ENCODE measurements around the gene ERC2.

Gene ERC2

GRCh38 chr3:55480911-55481743 lies 987.1 kb downstream of the ERC2 start:
- no peak for DNase-seq

DNA sequence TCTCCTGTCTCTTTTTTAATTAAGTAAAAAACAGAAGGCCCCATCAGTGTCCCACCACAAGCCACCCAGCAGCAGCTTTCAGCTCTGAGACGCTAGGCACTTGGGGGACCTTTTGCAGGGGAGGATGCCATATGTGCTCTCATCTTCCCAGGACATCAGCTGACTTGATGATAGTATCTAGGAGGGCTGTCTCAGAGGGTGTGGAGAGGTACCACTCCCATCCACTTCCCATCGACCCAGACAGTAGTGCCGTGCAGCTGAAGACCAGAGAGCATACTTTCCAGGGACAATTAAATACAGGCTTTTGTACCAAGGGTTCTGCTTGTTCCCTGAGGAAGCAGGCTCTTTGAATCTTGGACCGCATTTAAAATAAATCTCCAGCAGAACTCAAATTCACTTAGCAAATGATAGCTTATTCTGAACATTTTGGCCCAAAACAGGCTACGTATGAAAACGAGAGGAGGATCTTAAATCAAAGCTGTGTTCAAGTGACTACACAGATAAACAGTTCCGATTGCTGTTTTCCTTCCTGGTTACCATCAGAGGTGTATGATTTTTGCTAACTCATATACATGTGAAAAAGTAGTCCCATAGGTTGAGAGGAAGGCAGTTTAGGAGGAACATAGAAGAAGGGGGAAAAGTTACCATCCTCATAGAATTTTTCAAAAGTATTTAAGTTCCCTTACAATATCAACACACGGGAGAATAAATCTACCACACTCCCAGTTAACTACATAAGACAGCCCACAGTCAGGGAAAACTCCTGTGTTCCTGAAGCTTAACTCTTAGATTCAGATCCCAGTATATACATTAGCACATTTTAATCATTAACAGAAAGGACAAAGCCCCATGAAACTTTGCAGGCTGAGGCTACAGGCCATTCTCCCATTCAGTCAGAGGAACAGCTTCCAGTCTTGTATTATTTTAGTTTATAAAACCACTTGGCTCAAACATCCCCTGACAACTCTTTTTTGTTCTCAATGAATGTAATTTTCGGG lies 990.7 kb downstream of the ERC2 start:
- no peak for DNase-seq

DNA sequence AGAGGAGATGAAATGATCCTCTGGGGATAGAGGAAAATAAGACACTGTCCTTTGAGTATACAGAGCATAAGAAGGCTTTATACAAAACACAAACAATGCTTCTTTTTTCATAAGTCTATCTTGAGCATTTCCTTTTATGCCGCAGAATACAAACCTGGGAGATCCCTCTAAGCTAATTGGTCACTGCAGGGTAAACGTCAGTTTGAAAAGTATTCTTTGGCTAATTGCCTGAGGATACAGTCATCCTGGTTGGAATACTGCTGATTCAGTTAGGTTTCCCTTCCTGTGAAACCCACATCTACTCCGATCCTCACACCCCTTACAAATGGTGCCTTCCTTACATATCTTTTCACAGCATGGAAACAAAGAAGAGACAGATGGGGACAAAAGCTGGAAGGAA lies 991.8 kb downstream of the ERC2 start:
- no peak for DNase-seq

DNA sequence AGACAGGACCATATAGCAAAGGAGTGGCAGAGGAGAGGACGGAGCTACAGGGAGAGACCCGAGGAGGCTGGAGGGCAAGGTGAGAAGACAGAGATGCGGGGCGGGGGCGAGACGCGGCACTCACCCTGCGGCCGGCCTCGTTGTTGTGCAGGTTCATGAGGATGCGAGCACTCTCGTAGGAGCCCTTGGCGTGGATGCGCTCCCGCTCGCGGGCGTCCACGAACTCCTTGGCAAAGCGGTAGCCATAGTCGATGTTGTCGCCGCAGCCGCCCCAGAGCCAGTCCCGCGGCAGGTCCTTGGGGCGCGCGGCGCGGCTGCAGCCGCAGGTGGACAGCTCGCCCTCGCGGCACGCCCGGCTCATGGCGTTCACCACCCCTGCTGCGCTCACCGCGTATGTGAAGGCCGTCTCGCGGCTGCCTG lies 994.0 kb downstream of the ERC2 start:
- no peak for DNase-seq

DNA sequence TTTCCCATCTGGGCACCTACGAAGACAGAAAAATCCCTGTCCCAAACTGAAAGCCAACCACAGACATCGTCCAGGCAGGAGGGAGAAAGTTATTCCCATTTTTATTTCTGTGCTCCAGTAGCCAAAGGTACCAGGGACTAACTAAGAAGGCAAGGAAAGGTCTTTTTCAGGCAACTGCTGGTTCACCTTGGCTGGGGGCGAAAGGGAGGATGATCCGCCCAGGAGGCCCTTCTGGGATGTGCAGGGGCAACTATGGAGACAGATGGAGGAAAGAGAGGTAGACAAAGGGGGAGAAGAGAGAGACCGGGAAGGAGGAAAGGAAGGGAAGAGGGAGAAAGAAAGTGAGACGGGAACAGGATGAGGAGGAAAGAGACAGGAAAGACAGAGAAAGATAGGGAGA lies 994.5 kb downstream of the ERC2 start:
- no peak for DNase-seq

DNA sequence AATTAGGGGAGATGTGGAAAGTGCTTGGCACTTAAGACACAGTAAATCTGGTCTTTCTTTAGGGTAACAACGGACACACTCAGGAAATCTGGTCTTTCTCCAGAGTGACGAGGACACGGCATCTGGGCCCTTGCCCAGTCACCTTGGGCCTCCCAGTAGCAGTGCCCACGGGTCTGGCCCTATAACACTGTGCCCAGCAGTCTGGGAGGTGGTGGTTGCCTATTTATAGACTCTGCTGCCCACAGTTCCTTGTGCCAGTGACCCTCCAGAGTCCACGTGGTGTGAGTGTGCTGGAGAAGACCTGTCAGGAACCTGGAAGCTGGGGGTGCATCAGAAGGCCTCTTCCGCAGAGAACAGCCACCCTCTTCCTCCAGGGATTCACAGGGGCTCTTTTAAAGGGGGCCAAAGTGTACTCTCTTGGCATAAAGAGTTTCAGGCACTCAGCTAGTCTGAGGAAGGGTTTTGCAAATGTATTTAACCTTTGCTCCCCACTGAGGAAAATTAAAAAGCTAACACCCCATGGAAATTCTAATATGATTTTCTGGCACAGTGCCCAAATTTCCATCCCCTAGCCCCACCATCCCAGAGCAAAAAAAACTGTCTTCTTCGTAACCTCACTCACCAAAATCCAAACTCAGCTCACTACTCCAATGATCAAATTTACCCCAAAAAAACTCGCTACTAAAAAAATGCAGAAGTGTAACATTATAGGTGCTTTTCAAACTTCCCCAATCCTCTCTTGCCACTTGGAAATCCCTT lies 996.6 kb downstream of the ERC2 start:
- DNase-seq, result no peak

DNA sequence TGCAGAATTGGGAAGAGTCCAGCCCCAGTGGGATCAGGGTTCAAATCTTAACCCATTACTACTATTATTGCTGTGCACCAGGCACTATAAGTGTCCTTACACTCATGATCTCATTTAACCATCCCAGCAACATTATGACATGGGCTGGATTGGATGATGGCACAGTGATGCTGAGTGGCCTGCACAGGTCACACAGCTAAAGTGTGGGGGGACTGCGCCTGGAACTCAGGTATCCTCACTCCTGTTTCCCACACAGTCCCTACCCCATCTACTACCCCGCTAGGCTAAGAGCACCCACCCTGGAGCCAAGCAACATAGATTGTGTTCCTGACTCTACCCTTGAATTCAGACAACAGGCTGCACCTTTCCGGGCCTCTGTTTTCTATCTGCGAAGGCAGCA lies 997.2 kb downstream of the ERC2 start:
- DNase-seq, result no peak

- no peak for DNase-seq
Measured at GRCh38 chr3:55469957-55470526, 998.2 kb downstream of the ERC2 start.

GRCh38 chr3:55468251-55468650 lies 1000.0 kb downstream of the ERC2 start:
- DNase-seq, result no peak

GRCh38 chr3:55467099-55467498 lies 1001.2 kb downstream of the ERC2 start:
- no peak for DNase-seq

GRCh38 chr3:55466526-55466925 lies 1001.7 kb downstream of the ERC2 start:
- no peak for DNase-seq

- no peak for DNase-seq
Measured at GRCh38 chr3:55461896-55462295, 1006.4 kb downstream of the ERC2 start.

- no peak for DNase-seq
Measured at GRCh38 chr3:55459838-55460237, 1008.4 kb downstream of the ERC2 start.
